ENCODE measurements around the gene ART3. TPM values are rescaled to one million over a fixed set of nuclear protein-coding genes. Genes with fewer than 3 reads are reported as not detected.

ART3 gene
- total RNA-seq, 4 donors from 2014 or later = 0.68 to 4.4 TPM; not detected in 2

GRCh38 chr4:76127754-76128153 is 53.2 kb downstream of the ART3 start:
- H3K36me3 ChIP-seq = peaks cover 0 to 39% (median 14%) of the 10 kb centered on the region in 4 donors
- TF ChIP-seq POLR2AphosphoS5 (IDR thresholded peaks at IDR 0.05) = no peak
- TF ChIP-seq, protein P1, sequence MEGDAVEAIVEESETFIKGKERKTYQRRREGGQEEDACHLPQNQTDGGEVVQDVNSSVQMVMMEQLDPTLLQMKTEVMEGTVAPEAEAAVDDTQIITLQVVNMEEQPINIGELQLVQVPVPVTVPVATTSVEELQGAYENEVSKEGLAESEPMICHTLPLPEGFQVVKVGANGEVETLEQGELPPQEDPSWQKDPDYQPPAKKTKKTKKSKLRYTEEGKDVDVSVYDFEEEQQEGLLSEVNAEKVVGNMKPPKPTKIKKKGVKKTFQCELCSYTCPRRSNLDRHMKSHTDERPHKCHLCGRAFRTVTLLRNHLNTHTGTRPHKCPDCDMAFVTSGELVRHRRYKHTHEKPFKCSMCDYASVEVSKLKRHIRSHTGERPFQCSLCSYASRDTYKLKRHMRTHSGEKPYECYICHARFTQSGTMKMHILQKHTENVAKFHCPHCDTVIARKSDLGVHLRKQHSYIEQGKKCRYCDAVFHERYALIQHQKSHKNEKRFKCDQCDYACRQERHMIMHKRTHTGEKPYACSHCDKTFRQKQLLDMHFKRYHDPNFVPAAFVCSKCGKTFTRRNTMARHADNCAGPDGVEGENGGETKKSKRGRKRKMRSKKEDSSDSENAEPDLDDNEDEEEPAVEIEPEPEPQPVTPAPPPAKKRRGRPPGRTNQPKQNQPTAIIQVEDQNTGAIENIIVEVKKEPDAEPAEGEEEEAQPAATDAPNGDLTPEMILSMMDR (IDR thresholded peaks at IDR 0.05) = no peak
- no peak for TF ChIP-seq POLR2A (IDR thresholded peaks at IDR 0.05)
- no peak for TF ChIP-seq EP300 (IDR thresholded peaks at IDR 0.05; ENCODE audit: low read depth)
- DNase-seq = no peak
- intact Hi-C loops (cut with DNase I; ENCODE audit: low total_unique reads) = no loop called here
- H3K4me1 ChIP-seq = no peaks in the 10 kb centered on the region
- H3K9me3 ChIP-seq = no peaks in the 10 kb centered on the region
- no peak overlapping the region for H3K27ac ChIP-seq
- no peak overlapping the region for H3K4me3 ChIP-seq
- WGBS, 2 donors (ENCODE audit: low coverage in 1 of 2) = 65 to 83% methylated on average over 3 of the region's 3 CpGs
- in situ Hi-C loops (cut with MboI; ENCODE audit: low pct_ligation_motif_present in 1 of 4, low pct_unique_long_range_greater_than_20kb in 1 of 4, low sequenced_read_pairs in 3 of 4) = no loop called here
- H3K27me3 ChIP-seq = no peaks in the 10 kb centered on the region

- Histone ChIP-seq H3K27me3 (no peaks in the 10 kb centered on the region), H3K27ac (no peak overlapping the region), H3K4me3 (no peak overlapping the region), H3K4me1 (peaks cover 2 to 13% (median 4%) of the 10 kb centered on the region in 4 donors), H3K9me3 (no peaks in the 10 kb centered on the region), H3K36me3 (peaks cover 0 to 44% (median 12%) of the 10 kb centered on the region in 4 donors)
- in situ Hi-C loops (cut with MboI; ENCODE audit: low pct_ligation_motif_present in 1 of 4, low pct_unique_long_range_greater_than_20kb in 1 of 4, low sequenced_read_pairs in 3 of 4) = no loop called here
- 89 to 97% methylated on average over 3 of the region's 3 CpGs for WGBS, 2 donors (ENCODE audit: low coverage in 1 of 2)
- intact Hi-C loops (cut with DNase I; ENCODE audit: low total_unique reads) = no loop called here
- DNase-seq = no peak
- TF ChIP-seq POLR2AphosphoS5 (IDR thresholded peaks at IDR 0.05) = no peak
- TF ChIP-seq POLR2A (IDR thresholded peaks at IDR 0.05) = no peak
- TF ChIP-seq EP300 (IDR thresholded peaks at IDR 0.05; ENCODE audit: low read depth) = no peak
- TF ChIP-seq, protein P1 (IDR thresholded peaks at IDR 0.05) = no peak
These were observed 66.7 kb downstream of the ART3 start for GRCh38 chr4:76141241-76141640.

DNA sequence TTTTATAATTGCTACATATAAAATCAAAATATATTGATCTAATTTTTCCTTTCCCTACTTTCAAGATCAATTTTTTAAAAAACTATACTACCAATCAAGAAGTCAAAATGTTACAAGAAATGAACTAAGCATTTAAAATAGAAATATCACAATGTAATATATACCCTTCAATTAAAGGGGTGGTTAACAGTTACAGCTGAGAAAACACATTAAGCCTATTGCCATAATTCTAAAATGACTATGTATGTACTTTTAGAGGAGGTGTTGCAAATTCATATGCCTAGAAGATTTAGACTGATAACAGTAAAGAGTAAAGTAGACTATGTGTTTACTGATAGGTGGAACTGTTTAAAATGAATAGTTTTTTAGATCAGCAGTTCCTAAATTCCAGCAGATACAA is 70.0 kb downstream of the ART3 start:
- Histone ChIP-seq H3K4me1 (peaks cover 17 to 30% (median 21%) of the 10 kb centered on the region in 4 donors), H3K36me3 (peaks cover 0 to 33% (median 10%) of the 10 kb centered on the region in 4 donors), H3K4me3 (no peak overlapping the region), H3K9me3 (no peaks in the 10 kb centered on the region), H3K27ac (no peak overlapping the region), H3K27me3 (no peaks in the 10 kb centered on the region)
- intact Hi-C loops (cut with DNase I; ENCODE audit: low total_unique reads) = no loop called here
- TF ChIP-seq EP300 (IDR thresholded peaks at IDR 0.05; ENCODE audit: low read depth) (no peak), POLR2A (IDR thresholded peaks at IDR 0.05) (no peak), POLR2AphosphoS5 (IDR thresholded peaks at IDR 0.05) (no peak)
- TF ChIP-seq, protein P1 (IDR thresholded peaks at IDR 0.05) = no peak
- in situ Hi-C loops (cut with MboI; ENCODE audit: low pct_ligation_motif_present in 1 of 4, low pct_unique_long_range_greater_than_20kb in 1 of 4, low sequenced_read_pairs in 3 of 4) = no loop called here
- DNase-seq = no peak

GRCh38 chr4:76147454-76148141 is 73.1 kb downstream of the ART3 start:
- intact Hi-C loops (cut with DNase I; ENCODE audit: low total_unique reads) = no loop called here
- Histone ChIP-seq H3K27me3 (no peaks in the 10 kb centered on the region), H3K4me1 (peaks cover 17 to 33% (median 22%) of the 10 kb centered on the region in 4 donors), H3K36me3 (peaks cover 0 to 11% (median 4%) of the 10 kb centered on the region in 4 donors), H3K27ac (peak overlapping the region; percentile 91 to 97 (median 94)), H3K9me3 (no peaks in the 10 kb centered on the region), H3K4me3 (peak overlapping the region; percentile 70 to 96 (median 84))
- 0 to 1% methylated on average over 7 to 31 of the region's 31 CpGs for WGBS, 2 donors (ENCODE audit: low coverage in 1 of 2)
- peak; percentile 60 for DNase-seq
- no peak for TF ChIP-seq POLR2AphosphoS5 (IDR thresholded peaks at IDR 0.05)
- TF ChIP-seq, protein P1 (IDR thresholded peaks at IDR 0.05) = no peak
- no peak for TF ChIP-seq POLR2A (IDR thresholded peaks at IDR 0.05)
- no peak for TF ChIP-seq EP300 (IDR thresholded peaks at IDR 0.05; ENCODE audit: low read depth)
- in situ Hi-C loops (cut with MboI; ENCODE audit: low pct_ligation_motif_present in 1 of 4, low pct_unique_long_range_greater_than_20kb in 1 of 4, low sequenced_read_pairs in 3 of 4) = no loop called here
